Myocyte (in vitro differentiated cells): Measurements from ENCODE around the gene ELAPOR2. TPM values are rescaled to one million over a fixed set of nuclear protein-coding genes. Genes with fewer than 3 reads are reported as not detected.
A peak's percentile ranks its signal among the peaks of the same experiment; 100 is the strongest.
"Not testable (repeated sequence)": the region's sequence is repeated elsewhere in the genome, so short reads cannot be mapped to it uniquely, and the experiment has no call there.

Source experiments
- DNase-seq: peaks from one replicate; pipeline ENCODE4 v3.0.0-alpha.2; 2012; ENCODE audit warnings: low read depth
- total RNA-seq: library from RNA; depleted of rRNA; stranded (reverse); fragments of >200 nt; gene quantifications from 2 replicates; pipeline ENCODE4 v1.2.3, GENCODE V29; 2014

The ELAPOR2 gene
- total RNA-seq, 1 donor from 2014 or later, result 6.4 TPM

DNA sequence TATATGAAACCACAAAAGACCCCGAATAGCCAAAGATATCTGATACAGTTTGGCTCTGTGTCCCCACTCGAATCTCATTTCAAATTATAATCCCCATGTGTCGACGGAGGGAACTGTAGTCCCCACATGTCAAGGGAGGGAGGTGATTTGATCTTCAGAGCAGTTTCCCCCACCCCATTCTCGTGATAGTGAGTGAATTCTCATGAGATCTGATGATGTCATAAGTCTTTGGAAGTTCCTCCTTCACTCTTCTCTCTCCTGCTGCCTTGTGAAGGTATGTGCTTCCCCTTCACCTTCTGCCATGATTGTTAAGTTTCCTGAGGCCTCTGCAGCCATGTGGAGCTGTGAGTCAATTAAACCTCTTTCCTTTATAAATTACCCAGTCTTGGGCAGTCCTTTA lies 13.0 kb downstream of the ELAPOR2 start:
- DNase-seq, result no peak

DNA sequence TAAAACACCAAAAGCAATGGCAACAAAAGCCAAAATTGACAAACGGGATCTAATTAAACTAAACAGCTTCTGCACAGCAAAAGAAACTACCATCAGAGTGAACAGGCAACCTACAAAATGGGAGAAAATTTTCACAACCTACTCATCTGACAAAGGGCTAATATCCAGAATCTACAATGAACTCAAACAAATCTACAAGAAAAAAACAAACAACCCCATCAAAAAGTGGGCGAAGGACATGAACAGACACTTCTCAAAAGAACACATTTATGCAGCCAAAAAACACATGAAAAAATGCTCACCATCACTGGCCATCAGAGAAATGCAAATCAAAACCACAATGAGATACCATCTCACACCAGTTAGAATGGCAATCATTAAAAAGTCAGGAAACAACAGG lies 14.7 kb downstream of the ELAPOR2 start:
- not testable (repeated sequence) for DNase-seq

DNA sequence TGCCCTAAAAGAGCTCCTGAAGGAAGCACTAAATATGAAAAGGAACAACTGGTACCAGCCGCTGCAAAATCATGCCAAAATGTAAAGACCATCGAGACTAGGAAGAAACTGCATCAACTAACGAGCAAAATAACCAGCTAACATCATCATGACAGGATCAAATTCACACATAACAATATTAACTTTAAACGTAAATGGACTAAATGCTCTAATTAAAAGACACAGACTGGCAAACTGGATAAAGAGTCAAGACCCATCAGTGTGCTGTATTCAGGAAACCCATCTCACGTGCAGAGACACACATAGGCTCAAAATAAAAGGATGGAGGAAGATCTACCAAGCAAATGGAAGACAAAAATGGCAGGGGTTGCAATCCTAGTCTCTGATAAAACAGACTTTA lies 17.9 kb downstream of the ELAPOR2 start:
- not testable (repeated sequence) for DNase-seq

DNA sequence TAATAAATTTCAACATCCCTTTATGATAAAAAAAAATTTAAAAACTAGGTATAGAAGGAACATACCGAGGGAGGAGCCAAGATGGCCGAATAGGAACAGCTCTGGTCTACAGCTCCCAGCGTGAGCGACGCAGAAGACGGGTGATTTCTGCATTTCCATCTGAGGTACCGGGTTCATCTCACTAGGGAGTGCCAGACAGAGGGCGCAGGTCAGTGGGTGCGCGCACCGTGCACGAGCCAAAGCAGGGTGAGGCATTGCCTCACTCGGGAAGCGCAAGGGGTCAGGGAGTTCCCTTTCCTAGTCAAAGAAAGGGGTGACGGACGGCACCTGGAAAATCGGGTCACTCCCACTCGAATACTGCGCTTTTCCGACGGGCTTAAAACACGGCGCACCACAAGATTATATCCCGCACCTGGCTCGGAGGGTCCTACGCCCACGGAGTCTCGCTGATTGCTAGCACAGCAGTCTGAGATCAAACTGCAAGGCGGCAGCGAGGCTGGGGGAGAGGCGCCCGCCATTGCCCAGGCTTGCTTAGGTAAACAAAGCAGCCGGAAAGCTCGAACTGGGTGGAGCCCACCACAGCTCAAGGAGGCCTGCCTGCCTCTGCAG lies 19.7 kb downstream of the ELAPOR2 start:
- not testable (repeated sequence) for DNase-seq

DNA sequence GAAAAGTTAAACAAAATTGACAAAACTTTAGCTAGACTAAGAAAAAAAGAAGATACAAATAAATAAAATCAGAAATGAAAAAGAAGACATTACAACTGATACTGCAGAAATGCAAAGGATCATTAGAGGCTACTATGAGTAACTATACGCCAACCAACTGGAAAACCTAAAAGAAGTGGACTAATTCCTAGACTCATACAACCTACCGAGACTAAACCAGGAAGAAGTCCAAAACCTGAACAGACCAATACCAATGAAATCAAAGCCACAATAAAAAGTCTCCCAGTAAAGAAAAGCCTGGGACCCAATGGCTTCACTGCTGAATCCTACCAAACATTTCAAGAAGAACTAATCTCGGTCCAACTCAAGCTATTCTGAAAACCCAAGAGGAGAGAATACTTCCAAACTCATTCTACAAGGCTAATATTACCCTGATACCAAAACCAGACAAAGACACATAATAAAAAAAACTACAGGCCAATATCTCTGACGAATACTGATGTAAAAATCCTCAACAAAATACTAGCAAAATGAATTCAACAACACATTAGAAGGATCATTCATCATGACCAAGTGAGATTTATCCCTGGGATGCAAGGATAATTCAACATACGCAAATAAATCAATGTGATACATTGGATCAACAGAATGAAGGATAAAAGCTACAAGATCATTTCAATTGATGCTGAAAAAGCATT lies 20.3 kb downstream of the ELAPOR2 start:
- peak; percentile 31 for DNase-seq

DNA sequence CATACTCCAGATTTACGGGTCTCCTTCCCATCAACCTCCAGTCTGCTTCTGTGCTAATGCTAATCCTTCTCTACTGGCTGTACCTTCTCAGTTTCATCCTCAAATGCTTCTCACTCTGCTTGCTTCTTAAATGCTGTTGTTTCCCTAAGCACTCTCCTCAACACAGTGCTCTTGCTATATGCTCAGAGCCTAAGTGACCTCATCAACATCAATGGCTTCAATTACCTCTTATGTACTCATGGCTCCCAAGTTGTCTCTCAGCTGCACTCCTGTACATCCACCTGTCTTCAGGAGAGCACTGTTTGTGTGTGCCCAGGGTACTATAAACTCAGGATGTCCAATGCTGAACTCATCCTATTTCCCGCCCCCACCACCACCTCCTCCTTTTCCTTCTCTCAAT lies 22.5 kb downstream of the ELAPOR2 start:
- no peak for DNase-seq

DNA sequence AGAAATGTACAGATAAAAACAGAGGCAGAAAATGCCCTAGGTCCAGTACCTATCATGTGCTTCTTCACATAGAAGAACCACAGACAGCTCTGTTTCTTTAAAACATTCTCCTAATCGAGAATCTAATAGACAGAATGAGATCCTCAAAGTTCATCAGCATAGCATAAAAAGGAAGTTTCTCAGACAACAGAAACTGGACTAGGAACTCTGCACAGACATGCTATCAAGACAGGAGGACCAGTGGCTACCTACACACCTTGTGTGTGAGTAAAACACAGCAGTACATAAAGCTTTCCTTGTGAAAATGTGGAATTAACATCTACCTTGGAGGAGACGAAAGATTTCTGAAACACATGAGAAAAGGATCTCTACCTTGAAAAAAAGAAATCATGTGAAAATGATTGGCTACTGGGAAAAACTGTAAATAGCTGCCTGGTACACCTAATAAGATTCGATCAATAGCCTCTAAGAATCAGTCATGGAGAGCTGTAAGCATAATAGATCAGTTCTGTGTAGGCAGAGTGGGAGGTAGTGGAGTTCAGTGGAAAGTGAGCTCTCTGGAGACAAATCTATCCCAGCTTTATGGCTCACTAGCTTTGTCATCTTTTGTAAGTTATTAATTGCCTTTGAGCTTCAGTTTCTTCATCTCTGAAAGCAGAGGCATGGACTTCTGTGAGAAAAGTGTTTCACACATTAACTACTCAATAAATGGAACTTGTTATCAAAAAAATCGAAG lies 26.7 kb downstream of the ELAPOR2 start:
- no peak for DNase-seq

DNA sequence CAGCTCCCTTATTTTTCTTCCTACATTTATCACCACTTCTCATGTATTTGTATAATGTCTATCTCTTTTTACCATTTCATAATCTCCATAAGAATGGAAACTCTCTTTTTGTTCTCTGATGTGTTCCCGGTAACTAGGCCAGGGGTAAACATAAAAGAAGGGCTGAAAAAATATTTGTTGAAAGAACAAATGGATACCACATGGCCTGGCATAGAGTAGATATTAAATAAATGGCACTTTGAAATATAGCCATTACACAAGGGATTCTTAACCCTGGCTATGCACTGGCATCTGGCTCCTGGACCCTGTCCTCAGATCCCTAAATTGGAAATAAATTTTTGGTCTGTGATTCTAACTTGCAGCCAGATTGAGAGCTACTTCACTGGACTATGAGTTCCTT lies 30.4 kb downstream of the ELAPOR2 start:
- DNase-seq, result no peak

DNA sequence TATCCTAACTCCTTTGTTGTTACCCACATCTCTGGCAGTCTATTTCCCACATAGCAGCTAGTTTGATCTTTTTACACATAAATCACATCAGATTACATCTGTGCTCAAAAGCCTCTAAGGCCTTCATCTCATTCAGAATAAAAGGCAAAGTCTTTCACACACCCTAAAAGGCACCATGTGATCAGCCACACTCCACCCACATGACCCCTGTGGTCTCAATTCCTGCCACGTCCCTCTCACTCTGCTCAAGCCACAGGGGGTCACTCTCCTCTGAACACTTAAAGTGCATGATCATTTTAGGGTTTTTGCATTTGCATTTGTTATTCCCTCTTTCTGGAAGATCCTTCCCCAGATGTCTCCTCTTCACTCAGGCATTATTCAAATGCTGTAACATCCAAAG lies 30.8 kb downstream of the ELAPOR2 start:
- peak; percentile 3 for DNase-seq

DNA sequence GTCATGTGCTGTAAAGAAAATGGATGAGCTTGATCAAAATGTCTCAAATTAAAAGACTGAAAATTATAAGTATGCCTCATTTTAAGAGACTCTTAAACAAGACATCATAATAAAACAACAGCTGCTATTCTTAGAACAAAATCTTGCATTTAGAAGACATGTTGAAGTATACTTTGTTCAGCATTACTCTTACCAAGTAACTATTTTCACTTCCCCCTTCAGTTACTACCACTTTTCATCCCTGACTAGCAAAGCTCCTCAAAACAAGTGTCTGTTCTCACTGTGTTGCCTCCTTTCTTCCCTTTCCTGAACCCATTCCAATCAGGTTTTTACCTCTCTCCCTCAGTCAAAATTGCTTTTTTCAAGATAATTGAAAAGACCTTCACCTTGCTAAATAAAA lies 31.6 kb downstream of the ELAPOR2 start:
- no peak for DNase-seq

DNA sequence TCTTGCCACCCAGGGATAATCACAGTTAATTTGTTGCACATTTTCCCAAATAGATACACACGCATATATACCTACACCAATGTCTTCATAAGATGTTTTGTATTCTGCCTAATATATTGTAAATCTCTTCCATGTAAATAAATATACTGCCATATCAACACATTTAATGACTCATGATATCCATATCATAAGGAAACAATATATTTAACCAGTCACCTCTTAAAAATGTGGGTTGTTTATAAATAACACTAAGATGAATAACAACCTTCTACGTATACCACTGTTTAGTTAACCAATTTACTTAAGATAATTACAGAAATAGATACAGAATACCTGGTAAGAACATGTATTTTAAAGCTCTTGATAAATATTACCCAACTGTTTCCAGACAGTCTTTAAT lies 38.2 kb downstream of the ELAPOR2 start:
- no peak for DNase-seq

DNA sequence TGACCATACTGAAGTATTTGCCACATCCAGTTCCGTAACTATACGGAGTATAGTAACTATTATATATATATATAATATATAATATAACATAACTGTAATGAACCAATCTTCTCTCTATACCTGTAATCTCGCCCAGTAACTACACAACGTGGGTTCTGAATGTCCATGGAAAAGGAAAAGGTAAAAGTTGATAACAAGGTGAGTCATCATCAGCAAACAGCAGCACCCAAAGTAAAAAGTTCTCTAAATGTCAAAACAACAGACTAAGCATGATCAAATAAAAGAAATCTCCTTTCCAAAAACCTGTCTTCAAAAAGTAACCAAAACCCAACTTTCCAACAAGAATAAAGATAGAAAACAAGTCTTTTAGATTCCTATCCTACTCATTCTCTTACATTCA lies 42.8 kb downstream of the ELAPOR2 start:
- DNase-seq, result no peak

DNA sequence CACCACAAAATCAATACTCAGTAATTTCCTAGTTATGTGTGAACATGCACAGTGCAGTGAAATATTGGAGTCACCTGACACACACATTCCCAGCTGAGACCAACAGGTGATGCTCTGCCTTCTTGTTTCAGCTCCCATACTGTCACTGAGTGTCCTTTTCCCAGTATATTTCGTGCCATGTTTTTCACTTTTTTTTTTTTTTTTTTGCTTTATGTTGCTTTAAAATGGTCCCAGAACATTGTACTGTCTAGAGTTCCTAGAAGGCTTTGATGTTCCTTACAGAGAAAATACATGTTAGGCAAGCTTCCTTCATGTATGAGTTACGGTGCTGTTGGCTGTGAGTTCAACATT lies 45.6 kb downstream of the ELAPOR2 start:
- no peak for DNase-seq

DNA sequence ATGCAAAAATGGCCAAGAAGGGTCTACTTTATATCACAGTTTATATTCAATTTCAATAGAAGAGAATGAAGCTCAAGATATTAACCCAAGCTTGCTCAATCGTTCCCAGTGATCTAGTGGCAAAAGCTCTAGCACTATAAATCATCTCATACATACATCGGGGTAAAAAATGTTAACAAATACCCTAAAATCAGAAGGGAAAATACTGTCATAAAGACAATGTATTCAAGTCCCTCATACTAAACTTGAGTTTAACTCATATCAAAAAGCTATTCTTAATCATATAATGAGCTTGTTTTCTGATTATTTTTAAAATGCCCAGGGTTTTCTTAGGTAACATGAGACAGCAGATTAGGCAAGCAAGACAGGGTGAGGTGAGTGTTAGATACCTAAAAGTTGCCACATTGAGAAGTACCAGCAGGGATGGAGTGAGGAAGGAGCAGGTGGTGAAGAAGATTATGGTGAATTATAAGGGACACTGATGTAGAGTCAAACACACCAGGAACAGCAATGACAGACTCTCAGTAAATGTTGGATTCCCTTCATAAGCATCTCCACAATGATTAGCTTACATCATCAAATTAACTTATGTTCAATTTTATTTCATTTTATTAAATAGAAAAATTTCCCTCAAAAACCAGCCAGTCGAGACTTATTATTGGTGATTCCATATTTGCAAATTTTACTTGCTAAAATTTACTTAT lies 46.2 kb downstream of the ELAPOR2 start:
- no peak for DNase-seq

Other genes with a start within 250 kb of the ELAPOR2 start
- gene DMTF1, start 92.8 kb upstream of the ELAPOR2 start, total RNA-seq, result 68.5 and 69.1 TPM in 2 replicates
- gene TMEM243, start 160.1 kb upstream of the ELAPOR2 start, total RNA-seq, result 17.4 and 22.6 TPM in 2 replicates